AG08396 (cell line): ENCODE measurements around the gene CRTC1.
"Not testable (repeated sequence)": the region's sequence is repeated elsewhere in the genome, so short reads cannot be mapped to it uniquely, and the experiment has no call there.

ENCODE experiments used
- DNase-seq: peaks from one replicate; pipeline ENCODE4 v3.0.0; 2012; ENCODE audit warnings: low spot score, mixed read lengths

Gene CRTC1

DNA sequence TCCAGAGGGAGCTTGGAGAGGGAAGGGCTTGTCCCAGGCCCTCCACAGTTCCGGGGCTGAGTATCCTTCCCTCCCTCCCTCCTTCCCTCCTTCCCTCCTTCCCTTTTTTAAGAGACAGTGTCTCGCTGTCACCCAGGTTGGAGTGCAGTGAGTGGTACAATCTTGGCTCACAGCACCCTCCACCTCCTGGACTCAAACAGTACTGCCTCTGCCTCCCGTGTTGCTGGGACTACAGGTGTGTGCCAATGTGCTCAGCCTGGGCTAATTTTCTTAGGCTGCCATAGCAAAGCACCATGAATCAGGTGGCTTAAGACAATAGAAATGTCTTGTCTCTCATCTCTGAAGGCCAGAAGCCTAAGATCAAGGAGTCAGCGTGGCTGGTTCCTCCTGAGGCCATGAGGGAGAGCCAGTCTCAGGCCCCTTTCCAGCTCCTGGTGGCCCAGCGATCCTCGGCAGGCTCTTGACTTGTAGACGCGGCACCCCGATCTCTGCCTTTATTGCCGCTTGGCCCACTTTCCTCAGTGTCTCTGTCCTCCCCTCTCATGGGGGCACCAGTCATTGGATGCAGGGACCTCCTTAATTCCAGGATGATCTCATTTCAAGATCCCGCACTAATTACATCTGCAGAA, 47.5 kb downstream of the CRTC1 start:
- no peak for DNase-seq

- no peak for DNase-seq
These were observed 48.1 kb downstream of the CRTC1 start for GRCh38 chr19:18731562-18732008.

GRCh38 chr19:18733196-18733647, 49.7 kb downstream of the CRTC1 start:
- peak; percentile 91 for DNase-seq

- DNase-seq: not testable (repeated sequence)
These were observed 50.4 kb downstream of the CRTC1 start for GRCh38 chr19:18733762-18734332.

DNA sequence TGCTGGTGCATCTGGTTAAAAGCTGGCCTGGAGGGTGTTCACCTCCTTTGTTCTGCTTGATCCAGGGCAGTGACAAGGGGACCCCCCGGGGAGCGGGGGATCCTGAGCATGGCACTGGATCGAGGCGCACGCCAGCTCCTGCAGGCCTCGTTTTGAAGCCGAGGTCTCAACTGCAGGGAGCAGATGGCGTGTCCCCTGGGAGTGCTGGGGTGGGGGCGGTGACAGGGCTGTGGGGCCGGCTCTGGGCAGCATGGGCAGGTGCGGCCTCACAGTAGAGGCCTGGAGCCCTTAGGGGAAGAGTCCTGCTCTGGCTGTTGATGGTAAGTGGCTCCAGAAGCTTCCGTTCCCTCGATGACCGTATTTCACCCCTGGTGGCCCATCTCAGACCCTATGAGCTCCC, 51.8 kb downstream of the CRTC1 start:
- DNase-seq: no peak

GRCh38 chr19:18735752-18736151, 52.3 kb downstream of the CRTC1 start:
- no peak for DNase-seq

DNA sequence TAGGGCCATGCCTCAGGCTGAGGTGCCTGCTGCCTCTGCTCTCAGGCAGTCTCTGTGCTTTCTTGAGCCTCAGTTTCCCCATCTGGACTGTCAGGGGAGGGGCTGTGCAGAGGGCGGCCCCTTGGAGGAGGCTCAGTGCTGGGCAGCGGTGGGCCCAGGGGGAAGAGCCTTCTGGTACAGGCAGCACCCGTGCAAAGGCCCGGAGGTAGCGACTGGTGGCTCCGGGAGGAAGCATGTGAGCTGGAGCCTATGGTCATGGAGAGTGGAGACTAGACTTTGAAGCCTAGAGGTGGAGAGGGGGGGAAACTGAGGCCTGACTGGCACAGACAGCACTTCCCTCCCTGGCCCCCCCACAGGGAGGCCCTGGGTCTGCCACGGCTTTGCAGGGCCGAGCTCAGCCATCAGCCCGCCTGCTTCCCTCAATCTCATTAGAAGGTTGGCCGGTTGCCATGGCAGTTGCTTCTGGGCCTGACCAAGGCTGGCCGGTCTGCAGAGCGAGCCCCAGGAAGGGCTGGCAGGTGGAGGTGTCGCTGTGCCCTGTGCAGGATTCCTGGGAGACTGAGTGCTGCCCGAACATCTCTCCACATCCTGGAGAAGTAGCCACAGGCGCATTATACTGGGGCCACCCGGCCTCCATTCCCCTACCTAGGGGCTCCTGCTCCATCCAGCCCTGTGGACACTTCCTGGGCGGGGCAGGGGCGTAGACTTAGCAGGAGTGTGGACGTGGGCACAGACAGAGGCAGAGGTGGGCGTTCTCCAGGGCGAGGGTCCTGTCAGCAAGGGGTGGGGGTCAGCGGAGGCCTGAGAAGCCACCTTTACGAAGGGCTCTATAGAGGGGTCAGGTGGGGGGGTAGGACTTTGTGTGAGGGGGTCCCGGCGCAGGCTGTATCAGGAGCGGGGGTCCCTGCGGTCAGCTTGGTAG, 53.2 kb downstream of the CRTC1 start:
- DNase-seq: no peak

- DNase-seq: no peak
These were observed 54.0 kb downstream of the CRTC1 start for GRCh38 chr19:18737337-18737953.

DNA sequence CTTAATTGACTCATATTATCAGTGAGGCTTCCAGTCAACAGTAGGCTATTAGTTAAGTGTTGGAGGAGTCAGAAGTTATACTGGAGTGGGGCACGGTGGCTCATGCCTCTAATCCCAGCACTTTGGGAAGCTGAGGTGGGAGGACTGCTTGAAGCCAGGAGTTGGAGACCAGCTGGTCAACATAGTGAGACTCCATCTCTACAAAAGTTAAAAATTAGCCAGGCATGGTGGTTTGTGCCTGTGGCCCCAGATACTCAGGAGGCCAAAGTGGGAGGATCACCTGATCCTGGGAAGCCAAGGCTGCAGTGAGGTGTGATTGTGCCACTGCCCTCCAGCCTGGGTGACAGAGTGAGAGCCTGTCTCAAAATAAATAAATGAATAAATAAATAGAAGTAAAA, 54.5 kb downstream of the CRTC1 start:
- no peak for DNase-seq

GRCh38 chr19:18738961-18739690, 55.6 kb downstream of the CRTC1 start:
- no peak for DNase-seq

DNA sequence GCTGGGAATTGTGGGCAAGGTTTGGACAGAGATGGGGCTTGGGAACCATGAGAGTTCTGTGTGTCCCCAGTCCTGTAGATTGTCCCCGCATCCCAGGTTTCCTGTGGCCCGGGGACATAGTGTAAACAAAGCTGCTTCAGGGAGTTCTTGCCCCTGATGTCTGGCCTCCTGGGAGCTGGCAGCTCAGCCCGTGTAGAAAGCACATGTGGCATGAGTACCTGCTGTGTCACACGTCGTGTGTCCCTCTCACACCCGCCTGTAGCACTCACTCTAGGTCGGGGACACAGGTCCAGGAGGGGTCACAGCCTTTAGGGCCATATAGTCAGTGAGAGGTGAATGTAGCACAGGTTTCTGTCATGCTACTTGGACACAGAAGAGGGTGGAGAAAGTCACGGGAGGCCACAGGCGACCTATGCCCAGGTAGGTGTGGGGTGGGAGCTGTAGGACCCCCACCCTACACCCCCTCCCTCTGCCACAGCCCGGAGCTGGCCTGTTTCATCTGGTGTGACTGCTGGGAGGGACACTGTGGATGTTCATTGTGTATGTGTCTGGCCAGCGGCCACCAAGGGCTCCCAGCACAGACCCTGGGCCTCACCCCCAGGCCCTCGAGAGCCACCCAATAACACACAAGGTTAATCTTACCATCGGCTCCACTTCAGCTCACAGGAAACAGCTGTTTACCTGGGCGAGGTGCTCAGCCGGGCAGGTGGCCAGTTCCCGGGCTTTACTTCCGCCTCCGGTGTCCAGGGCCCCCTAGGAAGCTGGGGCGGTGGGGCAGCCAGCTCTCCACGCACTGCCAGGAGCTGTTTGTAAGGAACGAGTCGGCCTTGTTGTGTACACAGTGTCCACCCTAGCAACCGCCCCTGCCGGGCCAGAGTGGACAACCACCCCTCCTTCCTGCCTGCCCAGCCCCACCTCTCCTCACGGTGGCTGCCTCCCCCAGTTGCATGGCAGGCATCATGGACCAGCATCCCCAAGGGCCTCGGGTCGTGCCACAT, 57.9 kb downstream of the CRTC1 start:
- no peak for DNase-seq

DNA sequence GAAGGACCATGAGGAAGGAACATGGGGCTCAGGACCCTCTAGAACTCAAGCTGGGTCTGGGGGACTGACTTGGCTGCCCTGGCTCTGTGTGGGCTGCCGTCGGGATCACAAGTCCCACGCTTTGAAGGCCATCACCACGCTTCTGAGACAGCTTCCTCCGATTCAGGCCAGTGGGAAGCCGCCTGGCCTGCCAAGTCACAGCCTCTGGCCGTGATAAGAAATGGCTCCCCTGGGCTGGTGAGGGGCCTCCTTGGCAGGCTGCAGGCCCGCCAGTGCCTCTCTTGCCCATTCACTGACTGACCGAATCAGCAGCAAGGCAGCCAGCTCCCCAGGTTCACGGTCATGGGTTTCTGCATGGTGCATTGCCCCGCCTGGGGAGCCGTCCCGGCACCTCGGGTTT, 58.8 kb downstream of the CRTC1 start:
- no peak for DNase-seq

DNA sequence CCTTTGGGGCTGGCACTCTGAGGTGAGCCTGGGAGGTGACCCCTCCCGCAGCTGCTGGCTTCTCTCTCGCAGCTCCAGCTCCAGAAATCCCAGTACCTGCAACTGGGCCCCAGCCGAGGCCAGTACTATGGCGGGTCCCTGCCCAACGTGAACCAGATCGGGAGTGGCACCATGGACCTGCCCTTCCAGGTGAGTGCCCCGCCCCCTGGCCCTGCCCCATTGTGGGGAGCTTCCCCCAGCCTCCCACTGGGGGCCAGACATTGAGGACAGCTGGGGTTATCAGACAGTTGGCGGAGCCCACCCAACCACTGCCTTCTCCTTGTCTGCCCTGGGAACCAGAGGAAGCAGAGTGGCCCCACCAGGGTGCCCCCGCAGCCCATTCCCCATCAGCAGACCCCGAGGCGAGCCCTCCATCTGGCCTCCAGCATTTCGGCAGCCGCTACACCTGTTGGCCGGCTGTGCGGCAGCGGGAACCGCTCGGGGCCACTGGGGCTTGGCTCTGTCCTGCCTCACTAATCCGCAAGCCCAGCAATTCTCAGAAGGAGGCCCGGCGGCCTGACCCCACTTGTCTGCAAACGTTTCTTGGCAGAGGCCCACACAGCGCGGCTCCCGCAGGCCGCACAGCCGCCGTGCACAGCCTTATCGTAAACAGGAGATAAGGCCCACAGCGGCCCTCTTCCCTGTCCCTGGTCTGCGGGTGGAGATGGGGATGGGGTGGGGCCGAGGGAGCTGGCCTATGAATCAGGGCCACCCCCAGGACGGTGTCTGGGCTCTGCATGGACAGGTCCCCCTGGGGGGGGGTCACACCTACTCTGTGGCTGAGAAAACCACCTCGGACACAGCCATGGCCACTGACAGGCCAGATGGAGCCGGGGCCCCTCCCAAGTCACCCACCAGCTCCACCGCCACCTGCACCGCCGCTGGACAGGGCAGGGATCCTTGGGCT, 59.6 kb downstream of the CRTC1 start:
- DNase-seq: no peak

DNA sequence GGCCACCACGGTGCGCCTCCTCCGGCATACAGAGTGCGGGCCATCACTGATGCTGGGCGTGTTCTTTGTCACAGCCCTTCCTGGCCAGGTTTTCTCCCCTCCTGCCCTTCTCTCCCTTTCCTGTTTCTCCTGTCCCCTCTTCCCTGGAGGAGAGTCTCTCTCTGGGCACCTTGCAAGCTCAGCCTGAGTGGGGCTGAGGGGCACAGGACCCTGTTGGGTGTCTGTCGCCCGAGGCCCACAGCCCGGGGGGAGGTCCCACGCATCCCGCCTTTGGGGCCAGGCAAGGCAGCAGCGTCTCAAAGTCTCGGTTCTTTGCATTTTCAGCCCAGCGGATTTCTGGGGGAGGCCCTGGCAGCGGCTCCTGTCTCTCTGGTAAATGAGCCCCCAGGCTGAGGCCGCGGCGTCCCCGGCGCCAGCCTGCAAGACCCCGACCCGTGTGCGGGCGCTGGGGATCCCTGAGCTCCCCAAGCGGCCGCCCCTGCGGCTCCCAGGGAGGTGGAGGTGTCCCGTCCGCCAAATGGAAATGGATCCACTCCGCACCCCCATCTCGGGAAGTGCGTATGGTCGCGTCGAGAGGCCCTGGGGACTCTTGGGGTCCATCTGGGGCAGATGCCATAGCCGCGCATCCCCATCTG, 60.4 kb downstream of the CRTC1 start:
- DNase-seq: no peak

- no peak for DNase-seq
These were observed 61.7 kb downstream of the CRTC1 start for GRCh38 chr19:18745012-18745735.

- DNase-seq: no peak
These were observed 62.5 kb downstream of the CRTC1 start for GRCh38 chr19:18745931-18746330.

GRCh38 chr19:18746401-18747325, 63.2 kb downstream of the CRTC1 start:
- DNase-seq: no peak
